Measurements from ENCODE around the gene OR10V1.

GRCh38 chr11:59753650-59754493 lies 40.2 kb upstream of the OR10V1 start:
- TF ChIP-seq, protein P1, sequence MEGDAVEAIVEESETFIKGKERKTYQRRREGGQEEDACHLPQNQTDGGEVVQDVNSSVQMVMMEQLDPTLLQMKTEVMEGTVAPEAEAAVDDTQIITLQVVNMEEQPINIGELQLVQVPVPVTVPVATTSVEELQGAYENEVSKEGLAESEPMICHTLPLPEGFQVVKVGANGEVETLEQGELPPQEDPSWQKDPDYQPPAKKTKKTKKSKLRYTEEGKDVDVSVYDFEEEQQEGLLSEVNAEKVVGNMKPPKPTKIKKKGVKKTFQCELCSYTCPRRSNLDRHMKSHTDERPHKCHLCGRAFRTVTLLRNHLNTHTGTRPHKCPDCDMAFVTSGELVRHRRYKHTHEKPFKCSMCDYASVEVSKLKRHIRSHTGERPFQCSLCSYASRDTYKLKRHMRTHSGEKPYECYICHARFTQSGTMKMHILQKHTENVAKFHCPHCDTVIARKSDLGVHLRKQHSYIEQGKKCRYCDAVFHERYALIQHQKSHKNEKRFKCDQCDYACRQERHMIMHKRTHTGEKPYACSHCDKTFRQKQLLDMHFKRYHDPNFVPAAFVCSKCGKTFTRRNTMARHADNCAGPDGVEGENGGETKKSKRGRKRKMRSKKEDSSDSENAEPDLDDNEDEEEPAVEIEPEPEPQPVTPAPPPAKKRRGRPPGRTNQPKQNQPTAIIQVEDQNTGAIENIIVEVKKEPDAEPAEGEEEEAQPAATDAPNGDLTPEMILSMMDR (IDR thresholded peaks at IDR 0.05): peak; percentile 86 to 94 (median 90)
- TF ChIP-seq POLR2A (IDR thresholded peaks at IDR 0.05): no peak
- no peak for TF ChIP-seq EP300 (IDR thresholded peaks at IDR 0.05)
